ENCODE measurements around the gene PTH2R.

PTH2R gene

DNA sequence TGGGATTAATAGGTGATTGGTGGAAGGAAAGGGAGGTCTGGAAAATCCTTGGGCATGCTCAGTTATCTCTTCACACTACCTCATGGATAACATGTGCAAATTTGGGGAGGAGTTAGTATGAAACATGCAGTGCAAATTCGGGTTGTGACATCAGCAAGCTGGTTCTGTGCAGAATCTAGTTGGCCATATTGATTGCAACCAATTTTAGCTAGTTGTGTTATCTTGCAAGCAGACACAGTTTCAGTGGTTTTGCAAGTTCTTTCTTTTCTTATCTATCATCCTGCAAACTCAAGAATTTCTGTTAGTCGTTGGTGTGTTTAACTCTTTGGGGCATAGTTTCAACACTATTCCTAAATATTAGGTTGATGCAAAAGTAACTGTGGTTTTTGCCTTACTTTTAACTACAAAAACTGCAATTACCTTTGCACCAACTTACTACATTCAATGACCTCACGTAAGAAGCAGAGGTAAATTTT is 135.4 kb downstream of the PTH2R start:
- DNase-seq (ENCODE audit: low read depth in 3 of 3, low spot score in 1 of 3): no peak

DNA sequence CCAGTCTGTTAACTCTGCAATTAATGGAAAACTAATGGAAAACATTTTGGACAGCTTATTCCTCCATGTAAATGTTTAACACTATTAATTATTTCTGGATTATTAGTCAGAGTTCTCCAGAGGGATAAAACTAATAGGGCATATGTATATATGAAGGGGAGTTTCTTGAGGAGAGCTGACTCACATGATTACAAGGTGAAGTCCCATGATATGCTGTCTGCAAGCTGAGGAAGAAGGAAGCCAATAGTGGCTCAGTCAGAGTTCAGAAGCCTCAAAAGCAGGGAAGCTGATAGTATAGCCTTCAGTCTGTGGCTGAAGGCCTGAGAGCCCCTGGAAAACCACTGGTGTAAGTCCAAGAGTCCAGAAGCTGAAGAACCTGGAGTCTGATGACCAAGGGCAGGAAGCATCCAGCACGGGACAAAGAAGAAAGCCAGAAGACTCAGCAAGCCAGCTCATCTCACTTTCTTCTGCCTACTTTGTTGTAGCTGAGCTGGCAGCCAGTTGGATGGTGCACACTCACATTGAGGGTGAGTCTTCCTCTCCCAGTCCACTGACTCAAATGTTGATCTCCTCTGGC is 136.0 kb downstream of the PTH2R start:
- no peak for DNase-seq (ENCODE audit: low read depth in 3 of 3, low spot score in 1 of 3)
